Brain pericyte (primary cell): ENCODE results near the gene FBXO8.

ENCODE experiments used
- DNase-seq: peaks from one replicate; pipeline ENCODE4 v3.0.0-alpha.2; 2012; ENCODE audit warnings: low read depth, low spot score

FBXO8 gene

GRCh38 chr4:174209341-174209740, 74.1 kb downstream of the FBXO8 start:
- DNase-seq, result no peak

DNA sequence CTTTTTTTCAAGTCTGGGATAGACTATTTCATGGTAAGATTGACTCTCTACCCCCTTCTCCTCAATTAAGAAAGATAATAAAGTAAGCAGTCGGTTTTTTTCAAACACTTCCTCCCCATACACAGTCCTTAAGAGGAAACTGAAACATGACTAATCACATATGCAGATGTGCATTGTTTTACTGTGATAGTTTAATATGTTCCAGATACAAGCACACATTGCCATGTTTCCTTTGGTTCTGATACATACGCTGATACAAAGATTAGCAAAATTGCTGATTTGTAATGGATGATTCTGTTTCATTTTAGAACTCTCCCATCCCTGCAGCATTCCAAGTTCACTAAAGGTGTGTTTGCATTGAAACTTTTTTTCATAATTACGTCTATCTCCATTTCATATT, 76.1 kb downstream of the FBXO8 start:
- DNase-seq, result no peak

DNA sequence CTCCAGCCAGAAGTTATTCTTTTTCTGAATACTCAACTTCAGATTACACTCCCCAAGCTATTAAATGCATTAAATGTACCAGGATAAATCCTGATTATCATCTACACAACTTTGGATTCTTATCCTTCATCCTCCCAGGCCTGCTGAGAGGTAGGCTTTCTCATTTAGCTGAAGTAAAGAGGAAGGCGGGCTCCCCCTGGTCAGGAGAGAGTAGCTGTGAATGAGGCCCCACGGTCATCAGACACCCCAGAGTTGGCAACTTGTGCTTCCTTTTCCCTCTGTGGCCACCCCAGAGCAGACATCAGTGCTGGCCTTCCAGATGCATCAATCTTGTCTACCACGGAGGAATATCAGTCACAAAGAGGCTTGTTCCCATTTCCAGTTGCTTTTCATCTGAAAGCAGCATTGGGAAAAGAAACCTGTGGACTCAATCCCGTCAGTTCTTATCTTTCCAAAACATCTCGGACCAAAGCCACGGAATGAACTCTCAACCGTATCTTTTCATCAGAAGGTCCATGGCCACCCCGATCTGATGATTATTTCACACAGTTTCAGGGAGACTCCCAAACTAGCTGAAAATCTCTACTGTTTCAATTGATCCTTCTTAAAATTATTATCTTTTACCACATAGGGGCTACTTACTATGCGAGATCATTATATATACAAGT, 79.2 kb downstream of the FBXO8 start:
- no peak for DNase-seq

DNA sequence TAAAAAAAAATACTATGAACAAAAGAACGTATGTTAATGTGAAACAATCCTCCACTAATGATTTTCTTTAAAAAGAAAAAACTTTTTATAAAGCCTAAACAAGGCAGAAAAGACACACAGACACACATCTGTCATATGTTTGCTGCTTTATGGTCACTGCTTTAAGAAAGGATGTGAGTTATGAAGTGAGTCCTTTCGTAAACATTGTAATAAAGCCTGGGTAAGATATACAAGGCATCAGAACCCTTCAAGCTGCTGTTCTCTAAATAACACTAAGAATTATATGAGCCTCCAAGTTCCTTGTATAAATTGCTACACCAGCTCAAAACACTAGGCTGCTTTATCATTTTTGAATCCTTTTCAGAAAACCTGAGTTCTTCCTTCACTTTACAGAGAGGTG, 81.6 kb downstream of the FBXO8 start:
- no peak for DNase-seq

DNA sequence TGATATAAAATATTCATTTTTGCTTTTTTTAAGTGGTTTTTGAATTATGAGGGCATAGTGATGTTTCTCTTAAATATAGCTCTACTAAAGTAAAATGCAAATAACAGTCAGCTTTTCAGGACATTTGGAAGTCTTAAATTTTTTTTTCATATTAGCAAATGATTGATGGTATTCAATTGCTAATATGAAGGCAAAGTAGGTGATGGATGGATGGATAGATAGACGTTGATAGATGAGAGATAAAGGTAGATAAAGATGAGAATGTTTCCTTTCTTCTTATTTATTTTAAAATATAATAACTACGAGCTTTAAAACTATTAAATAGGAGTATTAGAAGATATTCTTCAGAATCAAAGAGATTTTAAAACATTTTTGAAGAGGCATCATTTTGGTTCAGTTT, 83.7 kb downstream of the FBXO8 start:
- no peak for DNase-seq

DNA sequence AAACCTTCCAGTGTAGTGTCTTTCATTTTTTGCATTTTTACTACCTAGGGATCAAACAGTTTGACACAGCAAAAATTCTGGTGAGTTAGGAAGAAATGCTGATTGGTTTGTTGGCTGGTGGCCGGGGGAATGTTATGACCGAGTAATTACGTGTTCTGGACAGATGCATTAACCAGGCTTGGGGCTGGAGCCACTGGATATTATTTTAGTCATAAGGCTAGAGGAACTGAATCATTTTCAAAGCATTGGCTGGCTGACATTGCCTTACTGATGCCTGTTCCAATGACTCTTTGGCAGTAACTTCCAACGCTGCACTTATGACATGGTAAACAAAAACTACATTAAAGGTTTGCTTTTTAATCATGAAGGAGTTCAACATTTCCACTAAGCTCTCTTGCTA, 84.6 kb downstream of the FBXO8 start:
- DNase-seq, result no peak

GRCh38 chr4:174198396-174198795, 85.1 kb downstream of the FBXO8 start:
- DNase-seq, result no peak

DNA sequence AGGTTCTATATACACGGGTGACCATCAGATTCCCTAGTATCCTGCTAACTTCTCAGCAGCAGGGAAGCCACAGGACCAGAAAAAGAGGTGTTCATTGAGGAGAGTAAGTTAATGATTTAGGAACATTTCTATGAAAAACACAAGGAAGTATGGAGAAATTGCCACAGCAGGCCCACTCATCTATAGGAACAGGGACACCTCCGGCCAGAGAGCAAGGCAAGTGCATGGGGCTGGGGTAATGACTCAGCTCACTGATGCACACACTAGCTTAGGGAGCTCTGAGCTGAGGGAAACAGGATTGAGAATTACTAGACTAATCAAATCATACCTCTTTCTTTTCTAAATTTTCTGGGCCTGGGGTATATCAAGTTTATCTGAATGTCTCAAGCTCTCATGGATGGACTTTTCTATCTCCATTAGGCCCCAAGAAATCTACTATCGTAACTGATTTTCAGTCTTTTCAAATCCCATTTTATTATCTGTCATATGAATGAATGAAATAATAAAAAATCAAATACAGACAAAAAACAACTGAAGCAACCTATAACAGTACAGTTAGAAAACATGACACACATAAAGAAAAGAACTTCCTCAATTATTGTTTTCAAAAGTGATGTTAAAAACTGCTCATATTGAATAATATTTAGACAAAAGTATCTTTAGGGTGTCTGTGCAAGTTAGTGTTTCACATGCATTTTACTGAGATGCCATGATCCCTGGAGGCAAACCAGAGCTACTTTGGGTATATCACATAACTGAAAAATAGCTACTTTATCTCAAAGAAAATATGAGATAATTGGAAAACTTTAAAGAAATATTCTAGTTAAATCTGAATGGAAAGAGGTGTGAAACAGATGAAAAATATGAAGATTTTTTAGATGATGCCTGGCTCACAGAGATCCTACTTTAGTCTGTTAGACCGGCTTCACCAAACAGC, 89.8 kb downstream of the FBXO8 start:
- DNase-seq, result no peak

- DNase-seq, result no peak
Measured at GRCh38 chr4:174192943-174193342, 90.5 kb downstream of the FBXO8 start.

GRCh38 chr4:174190832-174191500, 92.5 kb downstream of the FBXO8 start:
- DNase-seq, result no peak

GRCh38 chr4:174189392-174190015, 94.0 kb downstream of the FBXO8 start:
- DNase-seq, result no peak
